ENCODE data around the gene NLGN4Y.

Gene NLGN4Y

DNA sequence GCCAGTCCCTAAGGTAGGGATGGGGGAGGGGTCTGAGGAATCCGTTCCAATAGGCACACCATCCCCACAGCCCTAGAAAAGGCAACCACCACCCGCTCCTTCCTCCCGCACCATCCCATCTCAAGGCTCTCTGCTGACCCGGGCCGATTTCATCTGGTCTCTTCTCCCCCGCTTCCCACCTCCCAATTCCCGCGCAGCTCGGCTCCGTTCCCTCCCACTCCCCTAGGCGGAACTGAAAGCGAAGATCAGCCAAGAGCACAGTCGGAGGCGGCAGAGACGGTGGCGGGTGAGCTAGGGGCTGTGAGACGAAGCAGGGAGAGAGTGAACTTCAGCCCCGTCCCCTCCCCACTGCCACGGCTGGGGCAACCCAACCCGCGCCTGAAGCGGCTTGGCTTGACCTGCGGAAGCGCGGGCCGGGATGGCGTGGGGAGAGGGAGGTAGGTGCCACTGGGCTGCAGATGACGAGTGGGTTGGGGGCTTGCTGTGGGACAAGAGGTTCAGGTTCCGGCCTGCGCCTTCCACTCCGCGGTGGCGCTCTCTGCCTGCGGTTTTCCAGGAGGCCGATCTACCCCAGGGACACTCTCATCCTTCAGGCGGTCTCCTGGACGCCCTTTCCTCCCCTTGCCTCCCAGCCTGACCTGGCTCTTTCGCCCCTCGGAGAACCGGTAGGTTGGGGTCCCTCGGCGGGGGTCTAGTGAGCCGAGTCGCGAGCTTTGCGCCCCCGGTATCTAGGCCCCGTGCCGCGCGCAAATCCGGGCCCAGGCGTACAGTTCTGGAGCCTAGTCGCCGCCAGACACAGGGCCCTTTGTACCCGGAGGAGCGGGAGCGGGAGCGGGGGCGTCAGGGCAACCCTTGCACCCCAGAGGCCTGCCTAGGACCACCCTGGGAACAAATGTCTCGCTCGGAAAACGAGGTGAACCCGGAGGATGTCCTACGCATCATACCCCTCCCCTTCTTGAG is at the start of gene NLGN4Y:
Gene NLGN4Y (plus strand): TSS at position 258 of the 960 bp plus-strand sequence. CDS start 97,591 bp downstream, outside the sequence.
- DNase-seq: no peak

DNA sequence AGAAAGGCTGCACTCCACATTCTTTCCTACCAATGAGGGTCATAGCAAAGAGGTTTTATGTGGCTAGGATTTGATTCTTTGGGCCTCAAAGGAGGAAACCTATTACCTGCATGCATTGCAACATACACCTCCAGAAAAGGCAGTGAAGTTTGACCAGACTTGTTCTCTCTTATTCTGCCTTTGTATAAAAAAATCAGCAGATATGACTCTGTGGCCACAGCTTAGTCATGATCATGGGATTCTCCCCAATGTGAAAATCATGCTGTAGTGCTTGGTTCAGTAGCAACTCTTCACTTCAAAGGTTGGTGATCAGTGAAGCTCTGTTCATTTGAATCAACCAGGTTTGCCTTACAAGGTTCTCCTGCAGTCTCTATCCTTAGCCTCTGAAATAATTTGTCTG is 38.4 kb upstream of the NLGN4Y start:
- no peak for DNase-seq

DNA sequence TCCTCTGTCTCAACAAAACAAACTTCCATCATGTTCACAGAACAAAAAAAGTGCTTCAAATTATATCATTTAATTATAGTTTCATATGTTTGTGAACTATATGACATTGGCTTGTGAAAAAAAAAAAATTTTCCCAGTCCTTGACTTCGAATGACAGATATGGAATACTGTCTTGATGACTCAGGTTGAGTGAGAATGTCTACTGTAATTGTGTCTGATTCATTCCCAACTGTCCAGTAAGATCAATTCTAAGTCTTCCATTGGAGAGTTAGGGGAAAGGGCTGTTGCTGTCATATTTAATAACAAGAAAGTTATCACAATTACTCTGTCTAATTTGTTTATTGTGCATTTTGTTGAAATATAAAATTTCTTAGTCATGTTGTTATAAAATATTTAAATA is 34.1 kb upstream of the NLGN4Y start:
- no peak for DNase-seq

DNA sequence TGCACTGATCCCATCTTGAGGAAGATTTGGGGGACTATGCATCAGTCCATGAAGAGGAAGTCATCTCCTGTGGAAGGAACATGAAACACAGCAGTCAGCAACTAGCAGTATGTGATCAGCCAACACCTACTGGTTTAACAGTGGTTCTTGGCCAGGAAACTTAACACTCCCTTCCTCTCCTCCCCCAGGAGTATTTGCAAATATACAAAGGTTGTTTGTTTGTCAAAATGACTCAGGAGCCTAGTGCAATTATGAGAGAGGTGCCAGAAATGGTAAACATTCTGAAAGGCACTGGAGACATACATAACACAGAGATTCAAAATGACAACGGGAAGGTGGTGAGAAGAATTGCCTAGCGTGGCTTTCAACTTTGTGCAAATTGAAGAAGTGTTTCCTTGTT is 26.3 kb upstream of the NLGN4Y start:
- DNase-seq: no peak

DNA sequence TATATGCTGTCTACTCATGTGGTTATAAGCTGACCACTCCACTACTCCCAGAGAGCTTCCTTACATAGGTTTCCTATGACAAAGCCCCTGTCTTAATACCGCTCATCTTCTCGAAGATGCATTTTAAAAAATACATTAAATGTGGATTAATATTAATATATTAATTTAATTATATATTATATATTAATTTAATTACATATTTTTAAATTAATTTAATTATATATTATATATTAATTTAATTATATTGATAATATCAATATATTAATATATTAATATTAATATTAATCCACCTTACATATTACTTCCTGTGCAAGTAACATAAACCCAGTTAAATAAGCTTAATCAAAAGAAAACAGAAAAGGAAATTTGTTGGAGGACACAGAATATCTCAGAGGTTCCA is 19.7 kb upstream of the NLGN4Y start:
- DNase-seq: no peak

DNA sequence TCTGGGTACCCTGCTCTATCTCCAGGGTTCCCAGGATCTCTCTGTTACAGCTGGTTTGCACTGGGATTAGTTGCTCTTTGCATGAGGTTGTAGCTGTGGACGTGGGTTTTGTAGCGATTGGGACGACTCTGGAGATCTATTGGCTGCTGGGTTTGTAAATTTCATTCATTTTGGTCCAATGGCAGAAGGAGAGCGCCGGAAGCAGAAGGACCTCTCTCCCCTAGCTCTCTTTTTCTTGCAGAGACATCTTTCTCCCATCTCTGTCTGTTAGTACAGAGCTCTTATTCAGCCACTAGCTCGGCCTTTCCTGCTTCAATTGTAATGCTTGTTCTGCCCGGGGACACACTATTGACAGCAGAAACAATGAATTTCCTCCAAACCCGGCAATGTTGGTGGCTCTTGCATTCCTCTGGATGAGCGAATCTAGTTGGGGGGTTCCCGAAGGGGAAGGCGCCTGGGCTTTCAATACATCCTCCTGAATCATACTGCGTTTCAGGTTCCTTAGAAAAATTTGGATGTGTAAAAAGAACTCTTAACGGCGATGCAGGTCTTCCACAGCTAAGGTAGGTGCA is 1.9 kb upstream of the NLGN4Y start:
- DNase-seq: no peak

DNA sequence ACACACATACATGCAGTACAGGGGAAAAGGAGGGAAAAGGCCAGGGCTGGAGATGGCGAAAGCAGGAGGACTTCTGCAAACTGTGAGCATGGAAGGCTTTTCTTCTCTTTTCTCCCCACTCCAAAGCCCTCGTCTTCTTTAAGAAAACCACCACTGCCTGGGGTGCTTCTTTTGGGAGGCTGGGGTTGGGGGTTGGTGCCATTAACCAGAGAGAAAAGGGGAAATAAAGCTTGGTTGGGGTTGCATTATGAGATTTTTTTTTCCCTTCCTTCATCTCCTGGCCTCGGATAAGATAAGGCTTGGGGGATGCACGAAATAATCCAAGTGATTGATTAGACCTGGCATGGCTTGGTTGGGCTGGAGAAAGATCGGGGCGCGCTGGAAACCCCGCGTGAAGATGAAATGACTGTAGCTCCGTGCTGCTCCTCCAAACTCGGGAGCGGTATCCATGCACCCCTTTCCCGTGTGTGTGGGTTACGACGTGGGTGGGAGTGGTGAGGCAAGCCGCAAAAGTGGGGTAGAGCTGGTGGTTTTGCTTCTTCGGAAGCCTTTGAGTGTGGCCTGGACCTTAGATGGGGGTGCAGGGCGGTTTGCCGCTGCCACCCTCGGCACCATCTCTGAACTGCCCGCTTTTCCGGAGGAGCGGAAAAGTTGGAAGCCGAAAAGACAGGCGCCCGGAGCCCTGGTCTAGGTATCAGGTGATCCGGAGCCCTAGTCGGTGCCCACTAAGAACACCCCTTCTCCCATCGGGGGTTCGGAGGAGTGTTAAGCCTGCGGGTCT is 648 bp upstream of the NLGN4Y start:
- DNase-seq: no peak

DNA sequence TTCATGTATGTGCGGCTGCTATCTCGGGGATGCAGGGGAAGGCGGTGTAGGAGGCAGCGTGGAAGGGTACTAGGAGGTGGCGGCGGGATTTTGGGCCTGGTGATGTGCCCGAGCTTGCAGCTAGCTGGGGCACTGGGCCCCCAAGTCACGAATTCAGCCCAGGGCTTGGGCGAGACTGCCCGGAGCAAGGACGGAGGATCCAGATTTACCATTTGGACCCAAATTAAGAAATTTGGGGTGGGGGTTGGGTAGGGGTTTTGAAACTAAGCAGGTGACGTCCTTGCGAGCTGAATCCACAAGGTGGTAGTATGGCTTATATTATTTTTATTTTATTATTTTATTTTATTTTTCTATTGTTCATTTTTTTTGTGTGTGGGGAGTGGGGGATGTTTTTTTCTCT is 986 bp downstream of the NLGN4Y start:
- no peak for DNase-seq

DNA sequence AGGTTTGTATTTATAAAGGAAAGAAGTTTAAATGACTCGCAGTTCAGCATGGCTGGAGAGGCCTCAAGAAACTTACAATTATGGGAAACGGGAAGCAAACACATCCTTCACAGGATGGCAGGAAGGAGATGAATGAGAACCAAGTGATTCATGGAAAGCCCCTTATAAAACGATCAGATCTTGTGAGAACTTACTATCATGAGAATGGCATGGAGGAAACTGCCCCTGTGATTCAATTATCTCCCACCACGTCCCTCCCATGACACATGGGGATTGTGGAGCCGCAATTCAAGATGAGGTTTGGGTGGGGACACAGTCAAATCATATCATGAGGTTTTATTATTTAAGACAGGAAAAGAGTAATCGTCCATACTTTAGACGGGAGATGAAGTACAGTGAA is 4.0 kb downstream of the NLGN4Y start:
- DNase-seq: no peak

DNA sequence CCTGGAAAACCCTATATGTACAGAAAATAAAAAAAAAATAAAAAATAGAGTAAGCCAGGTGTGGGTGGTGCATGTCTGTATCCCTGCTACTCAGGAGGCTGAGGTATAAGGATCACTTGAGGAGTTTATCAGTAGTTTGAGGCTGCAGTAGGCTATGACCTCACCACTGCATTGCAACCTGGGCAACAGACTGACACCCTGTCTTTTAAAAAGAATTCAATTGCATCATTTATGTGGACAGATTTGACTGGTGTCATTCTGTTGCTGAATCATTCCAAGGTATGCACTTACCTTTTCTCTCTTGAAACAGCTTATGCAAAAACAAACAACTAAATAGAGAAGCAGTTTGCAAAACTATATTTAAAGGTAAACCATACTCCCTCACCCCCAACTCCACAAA is 12.4 kb downstream of the NLGN4Y start:
- no peak for DNase-seq

DNA sequence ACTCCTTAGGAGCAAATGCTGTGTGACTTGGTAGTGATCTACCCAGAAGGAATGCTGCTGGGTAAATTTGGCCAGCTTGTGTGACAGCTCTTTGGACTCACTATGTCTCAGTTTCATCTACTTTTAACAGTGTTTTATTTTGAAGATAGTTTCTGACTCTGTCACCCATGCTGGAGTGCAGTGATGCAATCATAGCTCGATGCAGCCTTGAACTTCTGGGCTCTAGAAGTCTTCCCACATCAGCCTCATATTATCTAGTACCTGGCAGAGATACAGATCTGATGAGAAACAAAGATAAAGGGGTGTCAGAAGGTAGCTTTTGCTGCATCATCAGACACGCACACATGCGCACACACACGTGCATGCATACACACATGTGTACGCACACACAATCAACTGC is 19.2 kb downstream of the NLGN4Y start:
- no peak for DNase-seq

DNA sequence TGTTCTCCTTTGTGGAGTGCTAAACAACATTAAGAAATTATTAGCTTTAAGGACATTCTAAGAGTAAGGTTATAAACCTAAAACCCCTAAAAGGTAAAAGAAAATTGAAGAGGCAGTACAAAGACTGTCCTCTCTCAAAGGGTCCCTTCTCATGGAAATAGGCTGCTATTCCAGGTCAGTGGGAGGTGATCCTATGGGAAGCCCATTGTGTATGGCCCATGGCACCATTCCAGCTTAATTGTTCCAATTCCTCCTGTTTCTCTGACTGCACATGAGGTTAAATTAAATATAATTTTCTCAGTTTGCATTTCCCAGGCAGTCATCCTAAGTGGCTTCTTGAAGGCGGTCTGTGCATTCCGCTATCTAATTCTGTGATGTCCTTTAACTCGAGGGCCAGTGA is 57.0 kb downstream of the NLGN4Y start:
- DNase-seq: no peak

DNA sequence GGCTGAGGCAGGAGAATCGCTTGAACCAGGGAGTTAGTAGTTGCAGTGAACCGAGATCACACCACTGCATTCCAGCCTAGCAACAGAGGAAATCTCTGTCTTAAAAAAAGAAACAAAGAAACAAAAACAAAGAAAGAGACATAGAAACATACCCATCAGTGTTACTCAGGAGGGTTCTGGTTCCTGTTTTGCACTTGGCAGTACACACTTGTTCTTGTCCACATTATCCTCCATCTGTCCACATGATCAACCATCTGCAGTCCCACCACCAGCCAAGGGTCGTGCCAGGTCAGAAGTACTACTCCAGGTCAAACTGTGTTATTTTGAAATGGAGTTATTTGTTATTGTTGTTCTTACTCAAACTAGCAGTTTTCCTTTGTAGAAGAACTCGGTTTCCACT is 62.4 kb downstream of the NLGN4Y start:
- no peak for DNase-seq

DNA sequence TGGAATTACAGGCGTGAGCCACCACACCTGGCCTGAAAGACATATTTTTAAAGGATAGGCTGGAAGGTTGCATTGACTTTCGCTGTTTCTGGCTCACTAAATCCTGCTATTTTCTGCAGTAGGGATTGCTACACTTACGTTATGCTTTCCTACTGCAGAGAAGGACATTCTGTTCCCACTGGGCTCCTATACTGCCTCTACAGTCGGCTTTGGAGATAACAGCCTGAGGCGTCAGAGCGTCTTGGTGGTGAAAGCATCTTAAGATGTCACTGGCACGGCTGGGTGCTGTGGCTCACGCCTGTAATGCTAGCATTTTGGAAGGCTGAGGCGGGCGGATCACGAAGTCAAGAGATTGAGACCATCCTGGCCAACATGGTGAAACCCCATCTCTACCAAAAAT is 77.0 kb downstream of the NLGN4Y start:
- DNase-seq: no peak

DNA sequence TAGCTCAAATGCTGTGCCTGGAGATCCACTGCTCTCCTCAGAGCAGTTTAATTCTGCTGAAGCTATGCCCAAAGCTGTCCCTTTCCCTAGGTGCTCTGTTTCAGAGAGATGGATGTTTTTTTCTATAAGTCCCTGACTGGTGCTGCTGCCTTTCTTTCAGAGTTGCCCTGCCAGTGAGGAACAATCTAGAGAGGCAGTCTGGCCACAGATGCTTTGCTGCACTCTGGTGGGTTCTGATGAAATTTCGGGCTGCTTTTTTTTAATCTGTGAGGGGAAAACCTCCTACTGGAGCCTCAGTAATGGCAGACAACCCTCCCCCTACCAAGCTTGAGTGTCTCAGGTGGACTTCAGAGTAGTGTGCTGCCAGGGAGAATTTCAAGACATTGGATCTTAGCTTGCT is 93.3 kb downstream of the NLGN4Y start:
- no peak for DNase-seq

DNA sequence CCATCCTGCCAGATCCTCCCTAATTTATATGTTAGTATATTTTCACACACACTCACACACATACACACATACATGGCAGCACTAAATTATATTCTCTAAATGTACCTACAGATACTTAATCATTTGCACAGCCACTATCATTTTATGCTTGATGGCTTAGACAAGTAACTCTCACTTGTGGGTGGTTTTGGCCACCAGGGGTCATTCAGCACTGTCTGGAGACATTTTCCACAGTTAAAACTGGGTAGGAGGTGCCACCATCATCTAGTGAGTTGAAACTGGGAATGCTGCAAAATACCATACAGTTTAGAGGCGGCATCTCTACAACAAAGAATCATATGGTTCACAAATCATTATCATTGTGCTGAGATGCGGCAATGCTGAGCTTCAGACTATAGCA is 94.2 kb downstream of the NLGN4Y start:
- DNase-seq: no peak

DNA sequence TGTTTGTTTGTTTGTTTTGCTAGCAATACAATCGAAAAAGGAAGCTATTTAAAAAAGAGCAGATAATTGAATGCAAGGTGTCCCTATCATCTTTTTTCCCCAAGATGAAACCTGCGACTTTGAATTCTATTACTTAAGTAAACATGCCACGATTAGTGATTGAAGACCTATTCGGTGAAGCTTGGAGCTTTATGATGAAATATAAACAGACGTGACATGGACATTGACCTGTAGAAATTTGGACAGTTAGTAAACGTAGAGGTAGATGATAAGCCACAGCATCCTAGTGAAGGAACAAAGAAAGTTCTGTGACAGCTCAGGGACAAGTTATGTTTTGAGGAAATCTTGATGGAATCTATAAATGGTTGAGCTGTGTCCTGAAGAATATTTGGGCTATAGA is 103.9 kb downstream of the NLGN4Y start:
- no peak for DNase-seq

DNA sequence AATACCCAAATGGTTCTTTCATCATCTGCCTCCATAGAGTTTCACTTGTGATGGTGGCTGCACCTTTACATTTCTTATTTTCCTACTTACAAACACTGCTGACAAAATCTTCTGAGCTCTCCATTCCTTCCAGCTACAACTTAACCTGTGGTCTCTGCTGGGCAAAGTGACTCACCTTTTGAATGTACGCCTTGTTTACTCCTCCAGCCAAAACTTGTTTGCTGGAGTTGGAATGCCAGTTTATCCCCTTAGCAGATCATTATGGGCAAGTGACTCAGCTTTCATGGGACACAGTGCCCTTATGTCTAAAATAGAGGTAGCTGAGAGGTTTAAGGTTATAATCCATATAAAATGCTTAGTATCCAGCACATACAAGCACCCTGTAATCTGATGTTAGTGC is 107.3 kb downstream of the NLGN4Y start:
- no peak for DNase-seq

DNA sequence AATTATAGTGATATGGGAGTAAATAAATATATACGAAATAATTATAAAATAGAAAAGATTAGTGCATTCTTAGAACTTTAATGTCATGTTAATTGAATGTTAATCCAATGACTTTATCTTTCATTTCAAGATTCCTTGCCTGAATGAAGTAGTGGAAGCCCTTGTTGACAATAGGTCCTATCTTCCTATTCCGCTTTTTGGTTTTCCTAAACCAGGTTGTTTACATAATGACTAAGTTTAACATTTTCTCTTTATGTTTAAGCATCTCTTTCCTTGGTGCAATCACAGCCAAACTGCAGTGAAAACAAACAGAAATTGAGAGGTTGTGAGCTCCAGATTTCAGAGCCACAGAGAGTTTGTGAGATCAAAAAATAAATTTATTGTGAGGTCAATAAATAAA is 109.4 kb downstream of the NLGN4Y start:
- DNase-seq: no peak

DNA sequence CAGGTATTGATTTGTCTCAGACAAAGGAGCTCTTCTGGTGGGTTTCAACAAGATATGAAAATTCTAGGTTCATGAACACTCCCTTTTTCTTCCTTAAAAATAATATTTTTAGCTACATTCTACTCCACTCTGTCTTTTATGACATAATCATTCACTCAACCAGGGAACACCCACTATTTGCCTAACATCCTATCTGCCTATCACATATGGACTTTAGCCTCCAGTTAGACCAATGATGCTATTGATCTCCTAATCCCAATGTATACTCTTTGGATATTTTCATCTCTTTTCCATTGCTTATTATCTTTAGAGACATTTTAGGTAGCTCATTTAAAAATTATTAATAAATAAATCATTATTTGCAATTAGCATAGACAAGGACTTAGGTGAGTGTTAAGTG is 110.6 kb downstream of the NLGN4Y start:
- DNase-seq: no peak

DNA sequence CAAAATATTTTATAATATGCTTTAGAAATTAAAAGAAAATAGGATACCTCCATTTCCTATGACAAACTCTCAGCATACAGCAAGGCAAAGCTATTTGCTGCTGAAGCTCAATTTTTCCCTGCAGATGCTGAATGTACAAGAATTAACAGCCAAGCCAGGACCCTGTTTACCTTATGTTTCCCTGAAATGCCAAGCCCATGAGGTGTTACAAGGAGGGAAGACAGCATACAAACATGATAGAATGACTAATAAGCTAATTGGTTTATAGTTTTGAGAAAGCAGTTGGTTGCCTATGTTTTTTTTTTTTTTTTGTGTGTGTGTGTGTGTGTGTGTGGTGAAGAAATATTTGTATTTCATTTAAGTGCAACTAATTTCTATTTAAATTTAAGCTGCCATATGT is 113.2 kb downstream of the NLGN4Y start:
- DNase-seq: no peak

DNA sequence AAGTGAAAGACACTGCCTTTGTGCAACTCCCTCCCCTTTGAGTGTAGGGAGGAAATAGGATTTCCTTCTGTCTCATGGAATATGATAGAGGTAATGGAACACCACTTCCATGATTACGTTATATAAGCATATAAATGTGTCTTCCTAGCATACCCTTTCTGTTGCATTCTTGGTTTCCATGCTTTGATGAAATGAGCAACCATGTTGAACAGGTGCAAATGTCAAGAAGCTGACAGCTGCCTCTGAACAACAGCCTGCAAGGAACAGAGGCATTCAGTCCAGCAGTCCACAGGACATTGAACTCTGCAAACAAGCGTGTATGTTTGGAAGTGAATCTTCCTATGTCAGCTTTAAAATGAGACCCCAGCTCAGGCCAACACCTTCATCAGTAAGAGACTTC is 117.5 kb downstream of the NLGN4Y start:
- DNase-seq: no peak

DNA sequence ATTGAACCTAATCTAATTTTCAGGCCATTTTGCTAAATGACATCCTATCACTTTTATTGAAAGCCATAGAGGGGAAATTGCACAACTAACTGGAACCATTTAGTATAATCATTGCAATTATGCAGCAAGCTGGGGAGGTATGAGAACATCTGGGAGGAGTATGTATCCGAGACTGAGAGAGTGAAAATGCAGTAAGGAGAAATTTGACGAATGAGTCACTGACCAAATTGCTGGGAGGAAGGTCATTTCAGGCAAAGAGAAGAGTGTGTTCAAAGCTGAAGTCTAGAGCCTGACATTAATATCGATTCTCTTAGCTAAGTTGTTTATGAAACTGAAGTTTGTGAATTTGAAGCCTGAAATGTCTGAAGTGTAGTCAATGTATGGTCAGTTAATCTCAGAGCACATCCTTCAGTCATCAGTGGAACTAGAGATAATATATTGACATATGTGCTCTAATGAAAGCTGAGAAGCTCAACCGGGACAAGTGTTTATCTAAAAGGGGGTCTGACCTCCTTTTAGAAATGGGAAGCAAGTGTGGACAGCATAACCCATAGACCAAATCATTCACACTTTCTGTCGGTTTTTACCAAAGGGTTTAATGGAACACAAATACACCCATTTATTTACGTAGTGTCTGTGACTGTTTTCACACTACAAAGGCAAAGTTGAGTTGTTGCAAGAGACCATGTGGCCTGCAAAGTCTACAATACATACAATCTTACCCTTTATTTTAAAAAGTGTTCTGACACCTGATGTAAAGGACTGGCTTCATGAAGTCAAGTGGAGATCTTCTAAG is 120.0 kb downstream of the NLGN4Y start:
- no peak for DNase-seq

All from AML-193 (cell line).